Activated CD8-positive, alpha-beta memory T cell treated with anti-CD3 and anti-CD28 coated beads, Interleukin-2, amount 50 U/mL, for 4 hours (primary cell): ENCODE measurements around the gene CNTN5.
"Not testable (repeated sequence)": the region's sequence is repeated elsewhere in the genome, so short reads cannot be mapped to it uniquely, and the experiment has no call there.

Experiments used
- DNase-seq: peaks from one replicate; pipeline ENCODE4 v3.0.0-alpha.2; 2020

Gene CNTN5

DNA sequence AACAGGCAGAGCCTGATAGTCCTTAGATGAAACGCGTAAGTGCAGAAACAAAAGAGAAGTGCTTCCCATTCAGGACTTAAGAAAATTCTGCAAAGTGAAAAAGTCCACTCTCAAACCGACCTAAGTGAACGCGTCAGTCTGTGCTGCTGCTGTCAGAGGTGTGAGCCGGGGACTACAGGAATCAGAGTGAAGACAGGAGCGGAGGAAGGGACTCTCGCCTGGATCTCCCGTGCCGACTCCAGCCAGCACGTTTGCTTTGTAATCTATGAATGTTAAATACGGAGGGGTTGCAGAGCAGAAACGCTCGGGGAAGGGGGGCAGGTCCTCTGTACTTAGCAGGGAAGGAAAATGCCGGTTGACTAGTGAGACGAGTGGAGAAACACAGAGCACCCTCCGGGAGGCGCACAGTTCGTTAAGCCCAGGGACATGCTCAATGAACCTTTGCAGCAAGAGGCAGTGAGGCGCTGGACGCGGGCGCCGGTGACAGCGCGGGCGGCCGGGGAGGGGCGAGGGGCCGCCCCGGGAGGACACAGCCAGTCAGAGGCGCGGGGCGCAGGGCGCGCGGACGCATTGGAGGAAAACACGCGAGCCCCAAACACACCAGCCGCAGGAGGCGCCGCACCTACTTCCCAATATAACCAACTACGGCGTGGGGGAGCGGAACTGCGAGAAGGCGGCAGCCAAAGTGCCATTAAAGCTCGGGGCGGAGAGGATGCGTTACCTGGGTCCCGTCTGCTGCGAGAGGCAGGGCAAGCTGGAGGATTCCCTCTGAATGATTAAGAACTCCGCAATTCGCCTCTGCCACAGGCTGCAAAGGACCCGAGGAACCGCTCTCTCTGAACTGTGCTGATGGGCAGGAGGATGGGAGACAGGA, at the start of gene CNTN5:
CNTN5 (plus strand) TSS at position 598 of the 874 bp plus-strand sequence.
- DNase-seq = no peak

GRCh38 chr11:98979205-98979604, 41.5 kb upstream of the CNTN5 start:
- no peak for DNase-seq

DNA sequence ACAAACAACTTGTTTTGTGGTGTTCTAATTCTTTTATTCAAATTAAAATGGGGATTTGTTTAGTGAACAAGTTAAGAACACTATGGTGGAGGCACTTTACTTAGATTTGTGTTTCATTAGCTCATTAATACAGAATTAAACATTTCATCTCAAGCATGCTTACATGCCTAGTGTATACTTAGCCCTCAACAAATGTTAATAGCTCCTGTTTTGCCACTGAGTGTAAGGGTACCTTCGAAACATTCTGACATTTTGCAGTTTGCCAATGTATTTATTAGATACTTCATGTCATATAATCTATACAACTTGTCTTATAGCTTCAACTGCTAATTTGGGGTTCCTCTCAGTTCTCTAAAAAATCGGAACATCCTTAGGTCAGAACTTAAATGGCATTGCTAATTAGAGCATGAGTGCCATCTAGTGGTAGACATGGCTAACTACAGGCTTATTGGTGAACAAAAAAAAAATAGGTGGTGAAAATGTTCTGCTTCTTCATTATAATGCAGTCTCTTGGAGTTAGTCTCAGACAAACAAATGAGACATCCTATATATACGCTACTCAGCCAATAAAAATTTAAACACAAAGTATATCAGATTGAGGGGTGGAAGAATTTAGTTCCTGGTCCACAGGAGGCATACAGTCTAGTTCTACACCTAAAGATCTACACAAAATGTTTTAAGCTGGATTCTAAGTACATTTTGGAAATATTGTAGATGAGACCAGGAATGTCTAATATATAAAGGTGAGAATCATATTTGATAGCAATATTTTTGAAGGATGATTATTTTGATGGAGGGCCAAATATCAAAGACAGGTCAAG, 4.9 kb upstream of the CNTN5 start:
- DNase-seq = no peak

GRCh38 chr11:99019696-99020095, 1.1 kb upstream of the CNTN5 start:
- DNase-seq = no peak

DNA sequence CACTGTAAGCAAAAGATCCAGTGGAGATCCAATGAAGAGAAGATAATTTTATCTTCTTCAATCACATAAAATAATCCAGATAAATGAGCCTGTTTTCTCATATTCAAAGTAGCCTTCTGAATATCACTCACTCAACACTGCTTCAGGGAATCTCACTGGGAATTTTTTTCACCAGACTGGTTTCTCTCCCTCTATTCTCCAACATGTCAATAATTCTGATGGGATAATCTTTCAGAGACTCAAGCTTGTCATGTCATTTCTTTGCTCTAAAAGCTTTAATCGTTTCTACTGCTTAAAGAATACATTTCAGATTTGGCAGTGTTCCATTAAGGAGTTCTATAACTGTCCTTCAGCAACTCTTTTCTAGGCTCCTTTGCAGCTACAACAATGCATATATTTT, 16.3 kb downstream of the CNTN5 start:
- DNase-seq = no peak

DNA sequence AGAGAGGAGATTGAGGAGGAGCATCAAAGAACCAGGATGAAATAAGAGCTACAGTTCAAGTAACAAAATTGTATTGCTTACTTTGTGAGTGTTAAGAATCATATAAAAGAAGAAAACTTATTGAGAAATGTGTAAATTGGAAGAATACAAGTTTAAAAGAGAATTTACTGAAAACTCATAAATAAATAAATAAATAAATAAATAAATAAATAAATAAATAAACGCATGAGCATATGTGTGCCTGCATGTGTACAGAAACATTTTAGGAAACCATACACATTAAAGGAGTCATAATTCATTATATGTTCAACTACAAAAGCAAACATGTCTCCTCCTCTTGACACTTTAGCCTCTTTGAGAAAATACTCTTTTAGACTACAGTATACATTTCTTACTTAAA, 42.6 kb downstream of the CNTN5 start:
- DNase-seq = no peak

DNA sequence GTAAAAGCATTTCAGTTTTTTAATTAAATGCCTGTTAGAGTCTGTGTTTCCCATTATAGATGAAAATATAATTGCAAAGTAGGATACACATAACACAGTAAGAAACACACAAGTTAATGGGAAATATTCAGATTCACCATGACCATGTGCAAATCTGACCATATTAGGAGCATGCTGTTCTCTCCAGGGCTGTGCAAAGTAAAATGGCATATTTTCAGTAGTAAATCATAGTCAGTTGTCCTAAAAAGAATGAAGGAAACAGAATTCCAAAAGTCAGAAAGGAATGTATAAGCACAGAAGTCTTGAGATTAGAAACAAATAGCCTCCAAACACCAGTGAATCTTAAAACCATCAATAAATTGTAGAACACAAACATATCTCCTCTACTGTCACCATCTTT, 44.4 kb downstream of the CNTN5 start:
- no peak for DNase-seq

DNA sequence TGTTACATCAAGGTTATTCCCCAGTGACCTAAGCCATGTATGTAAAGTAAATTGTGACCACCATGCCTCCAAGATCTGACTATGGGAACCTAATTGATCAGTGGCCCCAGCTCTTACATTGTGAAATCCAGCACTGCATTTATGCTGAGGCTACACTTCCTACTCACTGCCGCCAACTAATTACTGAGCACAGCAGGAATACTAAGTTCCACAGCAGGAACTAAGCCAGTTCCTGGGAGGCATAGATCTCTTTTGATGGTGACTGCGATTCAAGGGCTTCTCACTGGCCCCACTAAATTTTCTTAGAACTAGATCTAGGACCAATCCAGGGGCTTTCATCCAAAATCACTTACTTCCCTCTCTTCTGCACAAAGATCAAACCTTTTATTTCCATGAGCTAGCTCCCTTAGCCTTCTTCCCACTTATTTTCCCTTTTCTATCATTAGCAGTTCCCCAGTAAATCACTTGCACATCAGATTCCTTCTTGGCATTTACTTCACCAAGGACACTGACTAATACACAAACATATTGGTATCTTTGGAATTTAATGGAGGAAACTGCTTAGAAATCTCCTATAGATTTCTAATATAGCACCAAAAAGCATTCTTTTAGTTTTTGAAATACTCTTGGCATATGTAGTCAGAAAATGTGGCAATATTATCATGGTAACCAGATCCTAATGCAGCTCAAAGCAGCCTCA, 46.0 kb downstream of the CNTN5 start:
- no peak for DNase-seq

DNA sequence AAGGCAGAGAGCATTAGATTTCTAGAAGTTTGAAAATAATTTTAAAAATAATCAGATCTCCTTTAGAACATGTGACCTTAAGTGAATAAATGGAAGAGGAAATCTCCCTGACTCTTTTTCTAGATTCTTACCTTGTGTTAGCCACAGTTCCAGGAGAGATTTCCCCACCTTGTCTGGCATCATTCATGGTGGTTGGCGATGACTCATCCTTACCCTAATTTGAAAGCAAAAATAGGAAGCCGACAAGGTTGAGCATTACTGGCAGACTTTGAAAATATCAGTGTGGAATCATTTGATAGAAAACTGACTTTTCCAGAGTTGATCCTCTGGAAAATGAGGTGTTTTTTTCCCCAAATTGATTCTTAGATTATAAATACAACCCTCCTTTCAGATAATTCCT, 48.1 kb downstream of the CNTN5 start:
- no peak for DNase-seq

GRCh38 chr11:99069856-99070444, 49.2 kb downstream of the CNTN5 start:
- no peak for DNase-seq

DNA sequence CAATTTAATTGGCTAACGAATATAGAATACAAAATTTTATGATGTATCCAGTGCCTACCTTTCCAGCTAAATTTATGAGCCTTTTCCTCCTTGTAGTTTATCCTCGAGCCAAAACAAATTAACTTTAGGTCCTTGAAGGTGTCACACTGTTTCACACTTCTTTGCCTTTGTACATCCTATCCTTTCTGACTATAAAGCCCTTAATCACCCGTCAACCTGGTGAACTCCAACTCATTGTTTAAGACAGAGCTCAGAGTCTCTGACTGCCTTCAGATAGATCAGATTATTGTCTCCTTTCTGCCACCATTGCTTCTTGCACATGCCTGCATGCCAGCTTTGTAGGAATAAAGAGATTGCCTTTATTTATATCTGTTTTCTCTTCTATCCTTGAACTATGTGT, 58.8 kb downstream of the CNTN5 start:
- no peak for DNase-seq

DNA sequence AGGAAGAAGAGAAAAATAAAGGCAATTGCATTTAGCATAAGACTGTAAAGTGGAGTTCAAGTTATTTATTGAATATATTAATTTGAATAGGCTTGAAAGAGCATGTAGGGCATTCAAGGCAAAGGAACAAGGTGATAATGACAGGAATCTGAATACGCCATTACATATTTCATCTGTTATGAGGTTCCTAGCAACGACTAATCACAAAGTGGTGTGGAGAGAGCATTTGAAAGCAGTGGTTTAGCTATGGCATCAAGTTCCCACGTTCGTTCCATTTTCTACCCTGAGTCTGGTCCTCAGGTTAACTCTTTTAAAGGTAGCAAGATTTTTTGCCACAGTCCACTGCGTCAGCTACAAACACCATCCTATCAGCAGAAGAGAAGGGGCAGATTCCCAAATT, 59.4 kb downstream of the CNTN5 start:
- no peak for DNase-seq

GRCh38 chr11:99098258-99098657, 77.5 kb downstream of the CNTN5 start:
- DNase-seq = no peak

GRCh38 chr11:99098751-99099150, 78.0 kb downstream of the CNTN5 start:
- no peak for DNase-seq

DNA sequence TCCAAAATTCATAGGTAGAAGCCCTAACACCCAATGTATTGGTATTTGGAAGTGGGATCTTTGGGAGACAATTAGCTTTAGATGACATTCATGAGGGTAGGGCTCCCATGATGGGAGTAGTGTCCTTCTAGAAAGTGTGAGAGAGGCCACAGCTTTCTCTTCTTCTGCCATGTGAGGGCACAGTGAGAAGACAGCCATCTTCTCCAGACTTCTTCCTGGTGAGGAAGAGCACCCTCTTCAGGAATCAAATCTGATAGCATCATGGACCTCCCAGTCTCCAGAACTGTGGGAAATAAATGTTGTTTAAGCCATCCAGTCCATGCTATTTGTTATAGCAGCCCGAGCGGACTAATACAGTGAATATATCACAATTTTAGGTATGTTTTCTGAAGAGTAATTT, 96.9 kb downstream of the CNTN5 start:
- DNase-seq = no peak

DNA sequence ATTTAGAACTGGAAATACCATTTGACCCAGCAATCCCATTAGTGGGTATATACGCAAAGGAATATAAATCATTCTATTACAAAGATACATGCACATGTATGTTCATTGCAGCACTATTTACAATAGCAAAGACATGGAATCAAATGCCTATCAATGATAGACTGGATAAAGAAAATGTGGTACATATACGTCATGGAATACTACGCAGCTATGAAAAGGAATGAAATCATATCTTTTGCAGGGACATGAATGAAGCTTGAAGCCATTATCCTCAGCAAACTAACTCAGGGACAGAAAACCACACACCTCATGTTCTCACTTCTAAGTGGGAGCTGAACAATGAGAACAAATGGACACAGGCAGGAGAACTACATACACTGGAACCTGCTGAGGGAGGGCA, 113.1 kb downstream of the CNTN5 start:
- DNase-seq = not testable (repeated sequence)

DNA sequence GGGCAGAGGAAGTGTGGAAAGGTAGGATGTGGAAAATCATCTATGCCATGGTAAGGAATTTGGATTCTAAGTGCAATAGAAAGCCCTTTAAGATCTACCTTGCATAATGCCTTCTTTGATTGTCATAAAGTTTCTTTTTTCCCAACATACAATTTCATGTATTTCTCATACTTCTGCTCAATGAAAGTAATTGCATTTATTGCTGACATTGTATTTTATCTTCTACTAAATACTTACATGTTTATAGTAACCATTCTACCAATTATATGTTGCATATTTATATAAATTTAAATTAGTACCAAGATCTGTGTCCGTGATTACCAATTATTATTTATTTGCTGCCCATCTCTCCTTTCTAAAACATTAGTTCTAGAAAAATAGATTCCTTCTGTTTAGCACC, 114.8 kb downstream of the CNTN5 start:
- no peak for DNase-seq

GRCh38 chr11:99142237-99142636, 121.5 kb downstream of the CNTN5 start:
- no peak for DNase-seq

DNA sequence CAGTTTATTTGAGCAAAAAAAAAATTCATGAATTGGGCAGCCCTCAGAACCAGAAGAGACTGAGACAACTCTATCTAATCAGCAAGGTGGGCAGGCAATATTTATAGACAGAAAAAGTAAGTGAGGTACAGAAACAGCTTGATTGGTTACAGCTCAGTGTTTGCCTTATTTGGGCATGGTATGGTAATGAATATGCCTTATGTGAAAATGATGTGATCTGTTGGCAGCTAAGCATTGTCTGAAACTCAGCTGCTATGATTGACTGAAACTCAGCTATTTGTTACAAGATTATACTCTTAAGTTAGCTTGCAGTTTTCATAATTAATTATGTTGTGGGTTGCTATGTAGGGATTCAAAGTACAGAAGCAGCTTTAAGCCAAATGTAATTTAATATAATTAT, 127.6 kb downstream of the CNTN5 start:
- no peak for DNase-seq

DNA sequence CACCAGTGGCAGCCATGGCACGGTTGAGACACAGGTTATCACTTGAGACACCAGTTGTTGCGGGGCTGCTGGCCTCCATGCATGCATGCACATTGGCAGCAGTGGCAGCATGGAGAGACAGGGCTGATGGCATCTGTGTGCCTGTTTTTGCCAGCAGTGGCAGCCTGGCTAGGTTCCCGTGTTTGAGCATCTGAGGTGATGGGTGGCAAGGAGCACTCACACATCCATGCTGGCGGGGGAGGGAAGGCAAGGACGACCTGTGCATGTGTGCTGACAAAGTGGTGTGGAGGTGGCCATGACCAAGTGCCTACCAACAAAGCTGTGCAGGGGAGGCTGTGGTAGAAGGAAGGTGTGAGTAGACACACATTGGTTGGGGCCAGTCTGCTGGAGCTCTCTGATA, 133.5 kb downstream of the CNTN5 start:
- no peak for DNase-seq

GRCh38 chr11:99160447-99160846, 139.7 kb downstream of the CNTN5 start:
- no peak for DNase-seq

DNA sequence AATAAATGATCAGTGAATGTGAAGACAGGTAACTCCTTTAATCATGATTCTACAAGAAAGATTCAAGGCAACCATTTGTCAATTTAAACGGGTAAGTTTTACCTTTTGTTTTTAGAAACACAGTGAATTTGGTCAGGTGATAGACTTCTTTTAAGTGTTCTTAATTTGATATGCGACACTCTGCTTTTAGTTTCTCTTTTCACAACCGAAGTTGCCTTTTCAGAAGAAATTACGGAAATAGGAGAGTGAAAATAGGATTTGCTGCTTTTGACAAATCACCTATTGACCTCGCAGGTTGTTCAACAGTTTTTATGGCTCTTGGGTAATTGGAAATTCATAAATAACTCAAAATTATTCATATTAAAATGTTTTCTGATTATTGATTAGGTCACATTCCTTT, 142.1 kb downstream of the CNTN5 start:
- no peak for DNase-seq

GRCh38 chr11:99170591-99170990, 149.8 kb downstream of the CNTN5 start:
- DNase-seq = no peak
